GM19239 (cell line): ENCODE measurements around the gene MYOM3.

Source experiments
- DNase-seq: peaks from one replicate; pipeline ENCODE4 v3.0.0; 2011; ENCODE audit warnings: low spot score; ENCODE audit not compliant: insufficient read length
- FAIRE-seq: peaks from 2 replicates; lab custom pipeline; 2011; peaks lifted over from hg19 to GRCh38; lab: Jason Lieb, UNC

MYOM3 gene

GRCh38 chr1:24139841-24140425 lies 28.0 kb upstream of the MYOM3 start:
- no peak for FAIRE-seq

GRCh38 chr1:24139222-24139489 lies 27.2 kb upstream of the MYOM3 start:
- FAIRE-seq: no peak
- no peak for DNase-seq

More at GRCh38 chr1:24139841-24140425, 28.0 kb upstream of the MYOM3 start:
- DNase-seq: no peak

- FAIRE-seq (no peak), DNase-seq (no peak)
Measured at GRCh38 chr1:24138476-24139221, 26.7 kb upstream of the MYOM3 start.

- DNase-seq: no peak
- no peak for FAIRE-seq
Measured at GRCh38 chr1:24136956-24137539, 25.1 kb upstream of the MYOM3 start.

- FAIRE-seq (no peak), DNase-seq (no peak)
Measured at GRCh38 chr1:24134376-24134775, 22.4 kb upstream of the MYOM3 start.

- no peak for FAIRE-seq
Measured at GRCh38 chr1:24133819-24134218, 21.9 kb upstream of the MYOM3 start.

GRCh38 chr1:24130385-24130784 lies 18.4 kb upstream of the MYOM3 start:
- FAIRE-seq (no peak), DNase-seq (no peak)

More at GRCh38 chr1:24133819-24134218, 21.9 kb upstream of the MYOM3 start:
- no peak for DNase-seq

GRCh38 chr1:24127801-24128363 lies 15.9 kb upstream of the MYOM3 start:
- FAIRE-seq (no peak), DNase-seq (no peak)

- FAIRE-seq (no peak), DNase-seq (no peak)
Measured at GRCh38 chr1:24127134-24127800, 15.3 kb upstream of the MYOM3 start.

- no peak for FAIRE-seq
- no peak for DNase-seq
Measured at GRCh38 chr1:24126672-24127023, 14.7 kb upstream of the MYOM3 start.

GRCh38 chr1:24126018-24126671 lies 14.2 kb upstream of the MYOM3 start:
- FAIRE-seq (no peak), DNase-seq (no peak)

- no peak for FAIRE-seq
Measured at GRCh38 chr1:24125456-24125855, 13.5 kb upstream of the MYOM3 start.

GRCh38 chr1:24124980-24125379 lies 13.0 kb upstream of the MYOM3 start:
- no peak for FAIRE-seq

More at GRCh38 chr1:24125456-24125855, 13.5 kb upstream of the MYOM3 start:
- no peak for DNase-seq

GRCh38 chr1:24123611-24124010 lies 11.7 kb upstream of the MYOM3 start:
- no peak for DNase-seq
- FAIRE-seq: no peak

More at GRCh38 chr1:24124980-24125379, 13.0 kb upstream of the MYOM3 start:
- DNase-seq: no peak

- no peak for FAIRE-seq
- DNase-seq: no peak
Measured at GRCh38 chr1:24122776-24123175, 10.8 kb upstream of the MYOM3 start.

GRCh38 chr1:24121406-24121805 lies 9.5 kb upstream of the MYOM3 start:
- FAIRE-seq (no peak), DNase-seq (no peak)

GRCh38 chr1:24120965-24121364 lies 9.0 kb upstream of the MYOM3 start:
- FAIRE-seq (no peak), DNase-seq (no peak)

GRCh38 chr1:24119859-24120756 lies 8.2 kb upstream of the MYOM3 start:
- DNase-seq (no peak), FAIRE-seq (no peak)

GRCh38 chr1:24119489-24119858 lies 7.5 kb upstream of the MYOM3 start:
- DNase-seq (no peak), FAIRE-seq (no peak)
